Activated CD8-positive, alpha-beta memory T cell treated with anti-CD3 and anti-CD28 coated beads, Interleukin-2, amount 50 U/mL, for 1 hour (primary cell): ENCODE results near the gene CLEC1B.
"Not testable (repeated sequence)": the region's sequence is repeated elsewhere in the genome, so short reads cannot be mapped to it uniquely, and the experiment has no call there.

Experiments
- DNase-seq: peaks from one replicate; pipeline ENCODE4 v3.0.0-alpha.2; 2020; ENCODE audit errors: extremely low read depth

CLEC1B gene

GRCh38 chr12:9999016-9999415 is at the start of gene CLEC1B:
Gene CLEC1B (minus strand): TSS chr12:9999121. CDS start chr12:9999100, 21 bp downstream.
- DNase-seq: no peak

- DNase-seq: no peak
These were observed 49.6 kb upstream of the CLEC1B start for GRCh38 chr12:10048526-10048925.

GRCh38 chr12:10042167-10042566 is 43.2 kb upstream of the CLEC1B start:
- DNase-seq: no peak

GRCh38 chr12:10033783-10034545 is 35.0 kb upstream of the CLEC1B start:
- DNase-seq: no peak

DNA sequence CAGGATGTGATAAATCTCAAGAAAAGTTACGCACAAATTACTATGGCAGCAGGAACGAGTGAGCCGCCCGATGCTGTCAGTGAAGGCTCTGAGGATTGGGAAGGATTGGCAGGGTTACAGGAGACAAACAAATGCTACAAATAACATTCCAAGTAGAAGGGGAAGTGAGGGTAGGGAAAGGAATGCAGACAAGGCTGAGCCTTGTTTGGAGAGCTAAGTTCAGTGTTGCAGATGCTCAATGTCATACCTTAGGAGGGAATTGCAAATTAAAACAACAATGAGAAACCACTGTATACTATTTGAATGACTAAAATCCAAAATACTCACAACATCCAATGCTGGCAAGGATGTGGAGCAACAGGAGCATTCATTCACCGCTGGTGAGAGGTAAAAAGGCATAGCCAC is 32.9 kb upstream of the CLEC1B start:
- no peak for DNase-seq

- no peak for DNase-seq
These were observed 32.4 kb upstream of the CLEC1B start for GRCh38 chr12:10031321-10031720.

- DNase-seq: no peak
These were observed 31.5 kb upstream of the CLEC1B start, which contains the start of gene CLEC9A for GRCh38 chr12:10030446-10030845. Gene CLEC9A (plus strand): TSS chr12:10030682. CDS start chr12:10052688, 22,006 bp downstream.

DNA sequence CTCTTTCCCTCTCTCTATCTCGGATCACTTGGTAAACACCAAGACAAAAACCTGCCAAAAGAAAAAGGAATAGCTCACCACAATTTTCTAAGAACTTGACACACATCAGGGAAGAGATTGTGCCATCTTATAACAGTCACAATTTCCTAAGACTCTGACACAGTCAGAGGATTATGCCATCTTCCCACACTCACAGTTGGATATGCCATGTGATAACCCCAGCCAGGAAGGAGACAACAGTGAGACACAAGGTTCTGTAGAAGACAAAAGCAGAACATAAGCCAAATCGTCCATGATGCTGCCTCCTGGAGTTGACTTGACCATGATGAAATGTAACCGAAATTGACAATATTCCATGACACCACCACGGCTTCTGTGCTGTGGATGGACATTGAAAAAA is 28.8 kb upstream of the CLEC1B start:
- DNase-seq: no peak

DNA sequence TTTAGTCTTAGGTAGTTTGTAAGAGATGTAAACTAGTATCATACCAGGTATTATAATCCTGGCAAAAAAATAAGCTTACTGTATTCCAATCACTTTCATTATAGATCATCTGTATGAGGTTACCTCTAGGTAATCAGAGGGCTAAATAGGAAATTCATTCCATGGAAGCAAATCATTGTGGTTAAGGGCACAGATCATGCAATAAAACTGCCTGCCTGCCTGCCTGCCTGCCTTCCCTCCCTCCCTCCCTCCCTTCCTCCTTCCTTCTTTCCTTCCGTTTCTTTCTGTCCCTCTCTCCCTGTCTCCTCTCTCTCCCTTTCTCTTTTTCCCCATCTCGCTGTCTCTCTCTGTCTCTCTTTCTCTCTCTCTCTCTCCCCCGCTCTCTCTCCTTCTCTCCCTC is 28.4 kb upstream of the CLEC1B start:
- no peak for DNase-seq

- not testable (repeated sequence) for DNase-seq
These were observed 27.7 kb upstream of the CLEC1B start for GRCh38 chr12:10026666-10027065.

GRCh38 chr12:10025236-10025635 is 26.3 kb upstream of the CLEC1B start:
- DNase-seq: no peak

GRCh38 chr12:10021342-10021741 is 22.4 kb upstream of the CLEC1B start:
- DNase-seq: no peak

- no peak for DNase-seq
These were observed 19.5 kb upstream of the CLEC1B start for GRCh38 chr12:10018386-10018785.

- no peak for DNase-seq
These were observed 18.0 kb upstream of the CLEC1B start for GRCh38 chr12:10016881-10017280.

DNA sequence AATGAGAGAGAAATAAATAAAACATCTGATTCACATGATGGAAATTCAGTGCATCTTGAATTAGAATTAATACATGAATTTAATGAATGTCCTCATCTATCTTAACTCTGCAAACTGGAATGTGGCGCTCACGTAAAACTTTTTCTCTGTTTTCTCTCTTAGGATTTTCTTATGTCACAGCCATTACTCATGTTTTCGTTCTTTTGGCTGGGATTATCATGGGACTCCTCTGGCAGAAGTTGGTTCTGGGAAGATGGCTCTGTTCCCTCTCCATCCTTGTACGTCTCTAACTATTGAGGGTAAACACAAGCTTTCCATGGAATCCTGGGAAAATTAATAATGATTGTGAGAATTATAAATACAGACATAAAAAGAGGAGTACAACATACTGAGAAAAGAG is 16.5 kb upstream of the CLEC1B start:
- no peak for DNase-seq

GRCh38 chr12:10012630-10013330 is 13.9 kb upstream of the CLEC1B start:
- DNase-seq: no peak

- no peak for DNase-seq
These were observed 2.4 kb upstream of the CLEC1B start for GRCh38 chr12:10001171-10001776.

DNA sequence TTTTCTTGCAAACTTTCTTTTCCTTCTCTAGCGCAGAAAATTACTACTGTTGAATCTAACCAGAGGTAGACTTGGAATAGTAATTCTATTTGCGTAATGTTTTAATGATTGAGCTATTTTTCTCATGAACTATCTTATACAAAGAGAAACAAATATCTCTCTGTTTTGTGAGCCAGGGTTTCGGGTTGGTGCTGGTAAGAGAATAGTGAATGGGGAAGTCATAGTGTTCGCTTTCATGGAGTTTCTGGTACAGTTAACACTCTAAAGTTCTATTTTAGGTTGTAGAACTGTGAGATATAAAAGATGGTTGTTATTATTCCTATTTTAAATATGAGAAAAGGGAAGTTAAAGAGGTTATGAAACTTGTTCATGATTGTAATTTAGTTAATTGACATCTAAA is 6.6 kb downstream of the CLEC1B start:
- DNase-seq: no peak

GRCh38 chr12:9991876-9992275 is 7.0 kb downstream of the CLEC1B start:
- DNase-seq: no peak

- DNase-seq: no peak
These were observed 18.8 kb downstream of the CLEC1B start for GRCh38 chr12:9980126-9980525.

GRCh38 chr12:9977916-9978315 is 21.0 kb downstream of the CLEC1B start:
- no peak for DNase-seq

GRCh38 chr12:9976626-9977025 is 22.3 kb downstream of the CLEC1B start:
- DNase-seq: not testable (repeated sequence)

GRCh38 chr12:9975614-9976013 is 23.3 kb downstream of the CLEC1B start:
- no peak for DNase-seq
